Erythroblast (primary cell): ENCODE data around the gene CARS2.

Experiments
- GATA1 ChIP-seq: IDR thresholded peaks from 2 replicates; pipeline ENCODE4 v1.6.1; 2011; ENCODE audit warnings: low read depth, mild to moderate bottlenecking, control low read depth, low read length, moderate library complexity
- POLR2A ChIP-seq: IDR thresholded peaks from 2 replicates; pipeline ENCODE4 v1.6.1; 2011; ENCODE audit warnings: mild to moderate bottlenecking, low read length

- TF ChIP-seq GATA1 = no peak
- TF ChIP-seq POLR2A = no peak
Measured at GRCh38 chr13:110687736-110688135, 18.2 kb downstream of the CARS2 start.
